Thymus (tissue), 11 donors: ENCODE measurements around the gene RASAL1. TPM values are rescaled to one million over a fixed set of nuclear protein-coding genes. Genes with fewer than 3 reads are reported as not detected.

Source experiments
- DNase-seq, 9 donors: peaks; one replicate each; pipeline ENCODE4 v3.0.0-alpha.2; 2013; ENCODE audit warnings: low spot score in 9 of 9, low read depth in 6 of 9, missing footprints in 1 of 9
- H3K27ac ChIP-seq, 2 donors: one replicate each; pipeline ENCODE4 v1.5.1; 2013; ENCODE audit warnings: control low read depth in 1 of 2, low read depth in 1 of 2, low read length in 1 of 2, mild to moderate bottlenecking in 1 of 2, moderate library complexity in 1 of 2
- H3K27me3 ChIP-seq, 2 donors: one replicate each; pipeline ENCODE4 v1.5.1; 2013; ENCODE audit warnings: low read length in 1 of 2; ENCODE audit not compliant: control insufficient read depth in 2 of 2, insufficient read depth in 1 of 2
- H3K36me3 ChIP-seq, 2 donors: one replicate each; pipeline ENCODE4 v1.5.1; 2013; ENCODE audit warnings: low read length in 1 of 2, mild to moderate bottlenecking in 1 of 2, moderate library complexity in 1 of 2; ENCODE audit not compliant: control insufficient read depth in 2 of 2, insufficient read depth in 2 of 2
- H3K4me1 ChIP-seq, 2 donors: one replicate each; pipeline ENCODE4 v1.5.1; 2013; ENCODE audit warnings: low read length in 2 of 2; ENCODE audit not compliant: control insufficient read depth in 2 of 2, insufficient read depth in 2 of 2
- H3K4me3 ChIP-seq, 2 donors: one replicate each; pipeline ENCODE4 v1.5.1; 2013; ENCODE audit warnings: low read length in 2 of 2, control low read depth in 1 of 2, mild to moderate bottlenecking in 1 of 2
- H3K9me3 ChIP-seq, 2 donors: one replicate each; pipeline ENCODE4 v1.5.1; 2013; ENCODE audit warnings: low read length in 1 of 2, mild to moderate bottlenecking in 1 of 2; ENCODE audit not compliant: control insufficient read depth in 2 of 2, insufficient read depth in 1 of 2
- WGBS: extraction: QIAGEN DNeasy Blood & Tissue Kit; methylation state at CpG from one replicate; pipeline ENCODE4 v1.1.7; 2013; 5-methylcytosine and 5-hydroxymethylcytosine counted together
- polyA plus RNA-seq: library from polyadenylated mRNA; stranded (reverse); fragments of 200-250 nt; gene quantifications from one replicate; pipeline ENCODE4 v1.2.3, GENCODE V29; 2013
- total RNA-seq: library from RNA; stranded (reverse); fragments of 120-200 nt; gene quantifications from one replicate; pipeline ENCODE4 v1.2.4, GENCODE V29; 2013
- donor health status: healthy.

Gene RASAL1
- total and polyA plus RNA-seq, 2 donors, result 1.7 to 3.7 TPM

GRCh38 chr12:113116875-113117274 is 18.7 kb downstream of the RASAL1 start:
- Histone ChIP-seq H3K9me3 (no peaks in the 10 kb centered on the region), H3K27ac (no peak overlapping the region), H3K4me1 (no peaks in the 10 kb centered on the region), H3K36me3 (no peaks in the 10 kb centered on the region), H3K27me3 (no peaks in the 10 kb centered on the region), H3K4me3 (no peak overlapping the region)
- 93% methylated on average over 6 of the region's 6 CpGs for WGBS
- DNase-seq, result no peak

GRCh38 chr12:113115455-113116126 is 20.0 kb downstream of the RASAL1 start:
- DNase-seq, result no peak
- no peak overlapping the region for H3K27ac ChIP-seq
- H3K4me3 ChIP-seq, result no peak overlapping the region
- no peaks in the 10 kb centered on the region for H3K4me1 ChIP-seq
- WGBS, result 89% methylated on average over 22 of the region's 22 CpGs
- no peaks in the 10 kb centered on the region for H3K27me3 ChIP-seq
- no peaks in the 10 kb centered on the region for H3K36me3 ChIP-seq
- H3K9me3 ChIP-seq, result no peaks in the 10 kb centered on the region

DNA sequence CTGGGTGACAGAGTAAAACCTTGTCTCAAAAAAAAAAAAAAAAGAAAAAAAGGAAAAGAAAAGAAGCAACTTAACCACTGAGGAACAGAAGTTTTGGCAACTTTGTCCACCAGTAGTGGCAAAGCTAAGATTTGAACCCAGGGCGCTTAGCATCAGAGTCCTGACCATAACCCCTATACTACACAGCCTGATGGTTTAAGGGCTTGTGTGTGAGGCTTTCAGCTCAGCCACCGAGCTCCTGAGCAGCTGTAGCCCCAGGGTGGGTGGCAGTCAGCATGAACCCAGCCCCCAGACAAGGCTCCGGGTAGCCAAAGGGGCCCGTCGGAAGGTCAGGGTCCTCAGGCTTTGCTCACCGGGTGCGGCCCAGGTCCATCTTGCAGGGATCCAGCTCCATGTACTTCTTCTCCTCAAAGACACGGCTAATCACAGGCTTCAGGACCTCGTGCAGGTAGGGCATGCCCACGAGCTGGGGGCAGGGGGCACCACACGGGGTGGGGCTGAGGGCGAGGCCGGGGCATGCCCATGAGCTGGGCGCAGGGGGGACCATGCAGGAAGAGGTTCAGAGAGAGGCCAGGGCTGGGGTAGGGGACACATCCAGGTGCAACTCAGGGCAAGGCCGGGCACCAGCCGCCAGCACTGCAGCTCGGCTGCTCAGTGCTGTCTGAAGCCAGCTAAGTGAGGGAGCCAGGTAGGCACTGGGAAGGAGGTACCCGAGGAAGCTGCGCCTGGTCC is 20.9 kb downstream of the RASAL1 start:
- no peaks in the 10 kb centered on the region for H3K9me3 ChIP-seq
- DNase-seq, result no peak
- no peaks in the 10 kb centered on the region for H3K27me3 ChIP-seq
- WGBS, result 95% methylated on average over 19 of the region's 19 CpGs
- no peak overlapping the region for H3K4me3 ChIP-seq
- no peak overlapping the region for H3K27ac ChIP-seq
- no peaks in the 10 kb centered on the region for H3K36me3 ChIP-seq
- peaks cover 0 to 9% of the 10 kb centered on the region in 2 donors for H3K4me1 ChIP-seq

DNA sequence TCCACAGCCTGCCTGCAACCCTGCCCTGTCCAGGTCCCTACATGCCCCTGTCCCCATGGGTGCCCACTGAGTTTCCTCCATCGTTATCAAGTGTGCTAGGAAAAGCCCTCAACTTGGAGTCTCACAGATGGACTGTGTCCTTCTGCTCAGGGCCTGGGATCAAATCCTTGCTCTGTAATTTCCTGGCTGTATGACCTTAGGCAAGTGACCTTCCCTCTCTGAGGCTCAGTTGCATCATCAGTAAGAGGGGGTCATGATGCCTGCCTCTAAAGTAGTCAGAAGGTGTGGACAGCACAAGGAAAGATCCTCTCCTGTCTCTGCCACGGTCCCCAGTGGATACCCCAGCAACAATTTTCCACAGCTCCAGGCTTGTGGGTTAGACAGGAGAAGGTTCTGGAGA is 22.2 kb downstream of the RASAL1 start:
- H3K36me3 ChIP-seq, result no peaks in the 10 kb centered on the region
- no peak overlapping the region for H3K4me3 ChIP-seq
- WGBS, result 96% methylated on average over 2 of the region's 2 CpGs
- H3K4me1 ChIP-seq, result peaks cover 0 to 13% of the 10 kb centered on the region in 2 donors
- no peak for DNase-seq
- no peaks in the 10 kb centered on the region for H3K27me3 ChIP-seq
- H3K27ac ChIP-seq, result no peak overlapping the region
- no peaks in the 10 kb centered on the region for H3K9me3 ChIP-seq

GRCh38 chr12:113112043-113112899 is 23.3 kb downstream of the RASAL1 start:
- WGBS, result 87% methylated on average over 39 of the region's 39 CpGs
- no peak for DNase-seq
- no peaks in the 10 kb centered on the region for H3K27me3 ChIP-seq
- no peaks in the 10 kb centered on the region for H3K36me3 ChIP-seq
- H3K27ac ChIP-seq, result no peak overlapping the region
- H3K9me3 ChIP-seq, result no peaks in the 10 kb centered on the region
- H3K4me3 ChIP-seq, result no peak overlapping the region
- peaks cover 0 to 13% of the 10 kb centered on the region in 2 donors for H3K4me1 ChIP-seq

GRCh38 chr12:113111247-113111646 is 24.3 kb downstream of the RASAL1 start:
- H3K36me3 ChIP-seq, result no peaks in the 10 kb centered on the region
- no peak overlapping the region for H3K4me3 ChIP-seq
- no peak overlapping the region for H3K27ac ChIP-seq
- H3K9me3 ChIP-seq, result no peaks in the 10 kb centered on the region
- WGBS, result 95% methylated on average over 3 of the region's 3 CpGs
- DNase-seq, result no peak
- H3K27me3 ChIP-seq, result no peaks in the 10 kb centered on the region
- peaks cover 0 to 13% of the 10 kb centered on the region in 2 donors for H3K4me1 ChIP-seq

- 64% methylated on average over 7 of the region's 7 CpGs for whole genome bisulfite sequencing
- Histone ChIP-seq H3K27ac (no peak overlapping the region), H3K4me3 (no peak overlapping the region)
These were observed 25.5 kb downstream of the RASAL1 start for GRCh38 chr12:113109872-113110599.

GRCh38 chr12:113109360-113109759 is 26.2 kb downstream of the RASAL1 start:
- no peak overlapping the region for H3K4me3 ChIP-seq
- WGBS, result 94% methylated on average over 5 of the region's 5 CpGs
- H3K36me3 ChIP-seq, result no peaks in the 10 kb centered on the region
- H3K27me3 ChIP-seq, result no peaks in the 10 kb centered on the region
- no peak overlapping the region for H3K27ac ChIP-seq
- no peaks in the 10 kb centered on the region for H3K9me3 ChIP-seq
- DNase-seq, result no peak
- peaks cover 0 to 13% of the 10 kb centered on the region in 2 donors for H3K4me1 ChIP-seq

More at GRCh38 chr12:113109872-113110599, 25.5 kb downstream of the RASAL1 start:
- Histone ChIP-seq H3K4me1 (peaks cover 0 to 13% of the 10 kb centered on the region in 2 donors), H3K9me3 (no peaks in the 10 kb centered on the region), H3K27me3 (no peaks in the 10 kb centered on the region), H3K36me3 (no peaks in the 10 kb centered on the region)
- DNase-seq, result peak in 1 of 9 donors; percentile 31
